Testis (tissue), 2 donors: ENCODE measurements around the gene PSMD4.

Source experiments
- CTCF ChIP-seq, 3 experiments: fragments of 450-650 bp in 2 of 3; fragments of 200-600 bp in 1 of 3; sonication (generic) in 1 of 3; IDR thresholded peaks; one replicate each; pipeline ENCODE4 v1.5.1; 2016 to 2019; ENCODE audit warnings: antibody characterized with exemption in 3 of 3, mild to moderate bottlenecking in 2 of 3, moderate library complexity in 1 of 3
- POLR2A ChIP-seq: fragments of 450-650 bp; IDR thresholded peaks from one replicate; pipeline ENCODE4 v1.6.1; 2017; ENCODE audit warnings: antibody characterized with exemption, mild to moderate bottlenecking, moderate library complexity

GRCh38 chr1:151286619-151287340, 32.2 kb downstream of the PSMD4 start:
- no peak for TF ChIP-seq CTCF (IDR thresholded peaks at IDR 0.05)
- no peak for TF ChIP-seq POLR2A
